GM21737 (cell line): ENCODE measurements around the gene GLUD2.
"Not testable (repeated sequence)": the region's sequence is repeated elsewhere in the genome, so short reads cannot be mapped to it uniquely, and the experiment has no call there.

ENCODE experiments used
- ATAC-seq: cut with Tn5 transposase; IDR thresholded peaks from one replicate; pipeline ENCODE4 v1.9.1; 2021; ENCODE audit warnings: mild to moderate bottlenecking, moderate library complexity; ENCODE audit not compliant: unreplicated experiment

Gene GLUD2

DNA sequence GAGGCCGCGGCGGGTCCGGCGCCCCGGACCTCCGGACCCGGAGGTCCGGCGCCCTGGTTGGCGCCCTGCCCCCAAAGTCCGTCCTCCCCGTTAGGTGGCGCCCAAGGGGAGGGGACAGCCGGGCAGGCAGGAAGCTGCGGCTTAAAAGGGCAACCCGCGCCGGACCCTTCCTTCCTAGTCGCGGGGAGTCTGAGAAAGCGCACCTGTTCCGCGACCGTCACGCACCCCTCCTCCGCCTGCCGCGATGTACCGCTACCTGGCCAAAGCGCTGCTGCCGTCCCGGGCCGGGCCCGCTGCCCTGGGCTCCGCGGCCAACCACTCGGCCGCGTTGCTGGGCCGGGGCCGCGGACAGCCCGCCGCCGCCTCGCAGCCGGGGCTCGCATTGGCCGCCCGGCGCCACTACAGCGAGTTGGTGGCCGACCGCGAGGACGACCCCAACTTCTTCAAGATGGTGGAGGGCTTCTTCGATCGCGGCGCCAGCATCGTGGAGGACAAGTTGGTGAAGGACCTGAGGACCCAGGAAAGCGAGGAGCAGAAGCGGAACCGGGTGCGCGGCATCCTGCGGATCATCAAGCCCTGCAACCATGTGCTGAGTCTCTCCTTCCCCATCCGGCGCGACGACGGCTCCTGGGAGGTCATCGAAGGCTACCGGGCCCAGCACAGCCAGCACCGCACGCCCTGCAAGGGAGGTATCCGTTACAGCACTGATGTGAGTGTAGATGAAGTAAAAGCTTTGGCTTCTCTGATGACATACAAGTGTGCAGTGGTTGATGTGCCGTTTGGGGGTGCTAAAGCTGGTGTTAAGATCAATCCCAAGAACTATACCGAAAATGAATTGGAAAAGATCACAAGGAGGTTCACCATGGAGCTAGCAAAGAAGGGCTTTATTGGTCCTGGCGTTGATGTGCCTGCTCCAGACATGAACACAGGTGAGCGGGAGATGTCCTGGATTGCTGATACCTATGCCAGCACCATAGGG, at the start of gene GLUD2:
GLUD2 (plus strand) TSS at position 170 of the 979 bp plus-strand sequence; CDS start at position 245, 75 bp downstream.
- ATAC-seq: not testable (repeated sequence)

DNA sequence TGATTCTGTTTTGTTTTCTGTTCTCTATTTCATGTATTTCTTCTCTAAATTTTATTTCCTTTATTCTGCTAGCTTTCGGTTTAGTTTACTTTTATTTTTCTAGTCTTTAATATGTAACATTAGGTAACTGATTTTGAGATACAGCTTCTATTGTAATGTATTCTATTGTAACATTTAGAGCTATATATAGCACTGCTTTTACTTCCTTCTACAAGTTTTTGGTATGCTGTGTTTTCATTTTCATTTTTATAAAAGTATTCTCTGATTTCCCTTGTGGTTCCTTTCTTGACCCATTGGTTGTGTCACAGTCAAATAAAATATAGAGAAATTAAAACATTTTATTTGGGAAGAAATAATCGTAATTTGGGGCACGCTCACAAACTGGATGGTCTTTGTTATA, 48.0 kb upstream of the GLUD2 start:
- no peak for ATAC-seq

DNA sequence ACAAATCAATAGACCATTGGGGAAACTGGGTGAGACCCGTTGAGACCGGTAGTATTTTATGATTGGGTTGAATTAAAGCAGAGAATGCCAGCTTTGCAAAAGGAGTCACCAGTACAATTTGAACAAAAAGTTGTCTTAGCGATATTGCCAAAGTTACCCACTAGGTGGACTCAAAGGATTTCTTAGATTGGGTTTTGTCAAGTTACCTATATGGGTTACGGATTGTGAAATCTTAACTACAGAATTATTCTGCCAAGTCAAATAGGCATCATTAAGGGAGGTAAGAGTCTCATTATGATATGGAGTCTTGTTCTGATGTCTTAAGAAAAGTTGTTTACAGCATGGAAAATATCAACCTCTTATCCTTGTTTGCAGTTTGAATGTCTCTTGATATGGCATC, 46.8 kb upstream of the GLUD2 start:
- ATAC-seq: no peak

- no peak for ATAC-seq
Observed at GRCh38 chrX:121008920-121009319, 38.5 kb upstream of the GLUD2 start.

- no peak for ATAC-seq
Observed at GRCh38 chrX:121009764-121010163, 37.6 kb upstream of the GLUD2 start.

DNA sequence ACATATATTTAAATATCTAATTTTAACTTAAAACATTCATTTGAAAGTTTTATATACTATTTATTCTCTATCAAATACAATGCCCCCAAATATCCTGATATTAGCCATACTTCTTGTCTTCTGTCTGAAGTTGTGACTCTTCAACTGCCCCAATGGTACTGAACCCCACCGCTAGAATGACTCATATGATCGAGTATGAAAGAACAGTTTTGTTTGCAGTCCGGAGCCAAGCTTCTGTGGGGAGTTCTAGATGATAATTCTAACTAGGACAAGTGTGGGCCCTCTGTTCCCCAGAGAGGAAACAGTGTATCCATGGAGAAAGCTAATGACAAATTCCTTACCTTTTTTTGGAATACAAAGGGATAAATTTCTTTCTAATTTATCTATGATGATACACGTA, 37.2 kb upstream of the GLUD2 start:
- no peak for ATAC-seq

DNA sequence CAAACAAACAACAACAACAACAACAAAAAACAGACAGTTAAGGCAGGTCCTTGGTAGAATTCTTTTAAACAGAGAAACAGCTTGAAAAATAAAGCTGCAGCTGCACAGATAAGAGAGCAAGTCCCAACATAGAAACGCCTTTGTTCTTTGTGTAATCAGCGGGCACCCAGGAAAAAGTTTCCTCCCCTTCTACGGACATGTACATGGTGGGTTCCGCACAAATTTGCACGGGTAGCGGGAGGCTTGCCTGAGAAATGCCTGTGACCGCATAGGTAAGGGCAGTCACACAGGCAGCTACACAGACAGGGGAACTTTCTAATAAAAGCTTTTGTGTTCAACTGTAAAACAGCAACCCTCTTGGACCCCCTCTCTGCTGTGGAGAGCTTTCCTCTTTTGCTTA, 36.2 kb upstream of the GLUD2 start:
- no peak for ATAC-seq

GRCh38 chrX:121013897-121014455, 33.4 kb upstream of the GLUD2 start:
- ATAC-seq: no peak

DNA sequence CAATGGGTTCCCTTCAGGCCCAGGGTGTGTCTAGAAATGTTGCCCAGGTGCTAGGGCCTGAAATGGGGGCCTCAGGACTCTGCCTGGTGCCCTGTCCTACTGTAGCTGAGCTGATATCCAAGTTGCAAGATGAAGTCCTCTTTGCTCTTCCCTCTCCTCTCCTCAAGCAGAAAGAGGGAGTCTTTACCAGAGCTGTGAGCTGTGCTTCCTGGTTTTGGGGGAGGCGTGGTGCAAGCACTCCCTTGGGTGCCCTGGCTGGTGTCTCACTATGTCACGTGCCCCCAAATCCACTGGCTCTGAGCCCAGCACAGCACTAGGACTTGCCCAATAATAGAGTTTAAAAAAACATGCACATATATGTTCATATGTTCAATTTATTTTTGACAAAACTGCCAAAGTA, 32.6 kb upstream of the GLUD2 start:
- ATAC-seq: no peak

- no peak for ATAC-seq
Observed at GRCh38 chrX:121028419-121028818, 19.0 kb upstream of the GLUD2 start.

DNA sequence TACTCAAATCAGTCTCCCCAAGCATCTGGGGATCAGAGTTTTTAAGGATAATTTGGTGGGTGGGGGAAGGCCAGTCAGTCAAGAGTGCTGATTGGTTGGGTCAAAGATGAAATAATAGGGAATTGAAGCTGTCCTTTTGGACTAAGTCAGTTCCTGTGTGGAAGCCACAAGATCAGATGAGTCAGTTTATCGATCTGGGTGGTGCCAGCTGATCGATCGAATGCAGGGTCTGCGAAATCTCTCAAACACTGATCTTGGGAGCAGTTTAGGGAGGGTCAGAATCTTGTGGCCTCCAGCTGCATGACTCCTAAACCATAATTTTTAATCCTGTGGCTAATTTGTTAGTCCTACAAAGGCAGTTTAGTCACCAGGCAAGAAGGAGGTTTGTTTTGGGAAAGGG, 17.3 kb upstream of the GLUD2 start:
- no peak for ATAC-seq

DNA sequence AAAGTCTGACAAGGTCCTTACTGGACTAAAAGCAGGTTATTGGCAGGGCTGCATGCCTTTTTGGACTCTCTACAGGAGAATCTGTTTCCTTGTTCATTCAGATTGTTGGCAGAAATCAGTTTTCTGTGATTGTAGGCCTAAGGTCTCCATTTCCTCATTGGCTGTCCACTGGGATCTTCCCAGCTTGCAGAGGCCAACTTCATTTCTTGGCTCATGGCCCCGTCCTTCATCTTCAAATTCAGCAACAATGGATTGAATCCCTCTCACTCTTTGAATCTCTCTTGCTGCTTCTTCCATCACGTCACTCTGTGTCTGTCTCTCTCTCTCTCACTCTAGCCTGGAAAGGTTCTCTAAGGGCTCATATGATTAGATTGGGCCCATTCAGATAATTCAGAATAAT, 14.9 kb upstream of the GLUD2 start:
- no peak for ATAC-seq

- no peak for ATAC-seq
Observed at GRCh38 chrX:121036137-121036536, 11.3 kb upstream of the GLUD2 start.

DNA sequence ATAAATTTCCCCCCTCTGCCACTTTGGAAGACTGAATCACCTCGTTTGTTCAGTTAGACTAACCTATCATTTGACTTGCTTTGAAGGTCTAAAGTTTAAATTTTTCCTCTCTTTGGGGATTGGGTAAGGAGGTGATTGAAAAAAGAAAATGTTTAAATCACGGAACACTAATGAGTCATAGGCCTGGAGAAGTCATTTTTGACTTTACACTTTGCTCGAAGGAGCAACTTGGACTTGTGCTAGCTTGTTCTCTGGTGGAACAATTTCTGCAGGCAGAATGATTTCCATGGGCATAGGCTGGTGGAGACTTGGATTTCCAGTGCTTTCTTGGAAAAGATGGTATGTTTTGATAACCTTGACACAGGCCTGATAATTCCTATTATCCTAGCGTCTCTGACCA, 10.5 kb upstream of the GLUD2 start:
- no peak for ATAC-seq

GRCh38 chrX:121050781-121051180, 3.4 kb downstream of the GLUD2 start:
- ATAC-seq: no peak

GRCh38 chrX:121052122-121052521, 4.7 kb downstream of the GLUD2 start:
- no peak for ATAC-seq

- ATAC-seq: no peak
Observed at GRCh38 chrX:121062289-121062688, 14.9 kb downstream of the GLUD2 start.

DNA sequence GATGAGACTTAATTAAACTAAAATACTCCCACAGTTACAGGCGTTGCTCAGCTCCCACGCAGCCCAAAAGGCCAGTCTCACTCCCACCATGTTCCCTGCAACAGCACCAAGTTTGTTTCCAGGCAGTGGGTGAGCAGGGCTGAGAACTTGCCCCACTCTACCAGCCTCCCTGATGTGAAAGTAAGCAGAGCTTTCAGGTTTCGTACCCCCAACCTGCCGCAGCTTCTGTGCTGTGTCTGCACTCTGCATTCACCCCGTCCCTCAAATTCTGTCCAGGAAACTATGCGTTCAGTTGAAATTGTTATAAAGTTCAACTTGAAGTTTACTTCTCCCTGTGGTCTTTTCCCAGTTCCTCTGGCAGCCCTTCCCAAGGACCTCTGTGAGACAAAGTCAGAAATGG, 17.2 kb downstream of the GLUD2 start:
- ATAC-seq: no peak

GRCh38 chrX:121084247-121084646, 36.8 kb downstream of the GLUD2 start:
- not testable (repeated sequence) for ATAC-seq

- ATAC-seq: no peak
Observed at GRCh38 chrX:121084903-121085611, 37.6 kb downstream of the GLUD2 start.

- ATAC-seq: no peak
Observed at GRCh38 chrX:121085612-121086010, 38.2 kb downstream of the GLUD2 start.

DNA sequence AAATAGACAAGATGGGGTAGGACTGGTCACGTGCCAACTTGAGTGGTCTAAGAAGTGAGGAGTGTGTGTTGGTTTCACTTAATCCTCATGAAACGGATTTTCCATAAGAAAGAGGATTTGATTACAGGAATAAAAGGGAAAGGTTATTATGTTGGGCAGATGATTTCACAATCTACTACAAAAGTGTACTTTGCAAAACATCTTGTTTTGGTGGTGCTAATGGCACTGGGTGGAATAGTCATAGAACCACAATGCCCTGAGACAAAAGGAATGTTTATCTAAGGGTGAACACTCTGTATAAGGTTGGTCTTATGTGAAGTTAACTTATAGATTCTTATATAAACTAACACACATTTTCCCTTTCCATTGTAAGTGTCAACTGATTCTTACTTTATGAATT, 45.6 kb downstream of the GLUD2 start:
- no peak for ATAC-seq
